ENCODE results near the gene DBNDD2.

Gene DBNDD2

GRCh38 chr20:45416917-45417316, 8.8 kb downstream of the DBNDD2 start:
- DNase-seq (ENCODE audit: low read depth): no peak

- no peak for DNase-seq (ENCODE audit: low read depth)
Measured at GRCh38 chr20:45419188-45420091, 11.4 kb downstream of the DBNDD2 start.

- no peak for DNase-seq (ENCODE audit: low read depth)
Measured at GRCh38 chr20:45420125-45420524, 12.0 kb downstream of the DBNDD2 start.

GRCh38 chr20:45423700-45424099, 15.6 kb downstream of the DBNDD2 start:
- DNase-seq (ENCODE audit: low read depth): no peak

GRCh38 chr20:45425561-45425960, 17.5 kb downstream of the DBNDD2 start:
- no peak for DNase-seq (ENCODE audit: low read depth)

- no peak for DNase-seq (ENCODE audit: low read depth)
Measured at GRCh38 chr20:45426320-45427016, 18.4 kb downstream of the DBNDD2 start.

GRCh38 chr20:45427236-45428149, 19.4 kb downstream of the DBNDD2 start:
- DNase-seq (ENCODE audit: low read depth): no peak

GRCh38 chr20:45429618-45430017, 21.5 kb downstream of the DBNDD2 start:
- DNase-seq (ENCODE audit: low read depth): no peak

GRCh38 chr20:45432294-45432693, 24.2 kb downstream of the DBNDD2 start:
- DNase-seq (ENCODE audit: low read depth): no peak

- no peak for DNase-seq (ENCODE audit: low read depth)
Measured at GRCh38 chr20:45433316-45433715, 25.2 kb downstream of the DBNDD2 start.

- DNase-seq (ENCODE audit: low read depth): no peak
Measured at GRCh38 chr20:45433976-45434375, 25.9 kb downstream of the DBNDD2 start.

GRCh38 chr20:45436732-45437485, 28.8 kb downstream of the DBNDD2 start:
- DNase-seq (ENCODE audit: low read depth): peak; percentile 73

GRCh38 chr20:45440424-45440823, 32.3 kb downstream of the DBNDD2 start:
- DNase-seq (ENCODE audit: low read depth): no peak

- DNase-seq (ENCODE audit: low read depth): no peak
Measured at GRCh38 chr20:45440891-45441685, 33.0 kb downstream of the DBNDD2 start.

GRCh38 chr20:45441746-45442145, 33.7 kb downstream of the DBNDD2 start:
- DNase-seq (ENCODE audit: low read depth): no peak

- DNase-seq (ENCODE audit: low read depth): no peak
Measured at GRCh38 chr20:45444050-45444449, 36.0 kb downstream of the DBNDD2 start.

GRCh38 chr20:45445805-45446562, 37.9 kb downstream of the DBNDD2 start:
- DNase-seq (ENCODE audit: low read depth): no peak

GRCh38 chr20:45448270-45448669, 40.2 kb downstream of the DBNDD2 start:
- DNase-seq (ENCODE audit: low read depth): no peak

- DNase-seq (ENCODE audit: low read depth): no peak
Measured at GRCh38 chr20:45449528-45449927, 41.4 kb downstream of the DBNDD2 start.
